ENCODE data around the gene SFXN1. TPM values are rescaled to one million over a fixed set of nuclear protein-coding genes. Genes with fewer than 3 reads are reported as not detected.

The SFXN1 gene
- polyA plus RNA-seq, 4 donors, result 14.9 to 42.1 (median 22.4) TPM

DNA sequence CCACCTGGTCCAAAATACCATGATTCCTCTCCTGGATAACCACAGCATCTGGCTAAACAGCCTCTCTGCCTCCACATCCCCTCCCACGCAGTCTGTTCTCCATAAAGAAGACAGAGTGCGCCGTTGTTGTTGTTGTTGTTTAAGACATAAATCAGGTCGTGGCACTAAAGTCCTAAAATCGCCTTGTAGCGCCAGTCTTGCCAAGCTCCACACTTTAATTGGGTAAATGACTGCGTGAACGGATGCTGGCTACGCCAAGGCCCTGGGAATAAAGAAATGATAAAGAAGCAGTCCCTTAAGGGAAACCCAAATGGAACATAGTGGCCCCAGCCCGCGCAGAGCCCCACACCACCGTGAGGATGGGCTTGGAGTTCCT lies 364 bp upstream of the SFXN1 start:
- H3K27ac ChIP-seq (ENCODE audit: low read depth in 1 of 3, low read length in 2 of 3), result no peak overlapping the region
- DNase-seq, result no peak
- peaks cover 0 to 3% (median 0%) of the 10 kb centered on the region in 3 donors for H3K36me3 ChIP-seq (ENCODE audit: control insufficient read depth in 3 of 3, insufficient read depth in 2 of 3, low read depth in 1 of 3, low read length in 3 of 3)
- FAIRE-seq, result no peak
- H3K27me3 ChIP-seq (ENCODE audit: control insufficient read depth in 3 of 3, insufficient read depth in 3 of 3, low read length in 3 of 3), result no peaks in the 10 kb centered on the region
- peak overlapping the region; percentile 31 to 95 (median 90) for H3K4me3 ChIP-seq (ENCODE audit: low read depth in 1 of 3, low read length in 3 of 3)
- 4 to 6% (median 6%) methylated on average over 12 of the region's 12 CpGs for WGBS, 3 donors
- peaks cover 5 to 10% (median 8%) of the 10 kb centered on the region in 3 donors for H3K4me1 ChIP-seq (ENCODE audit: control insufficient read depth in 3 of 3, insufficient read depth in 2 of 3, low read depth in 1 of 3, low read length in 2 of 3)
- H3K9me3 ChIP-seq (ENCODE audit: control insufficient read depth in 2 of 2, insufficient read depth in 1 of 2, low read depth in 1 of 2, low read length in 1 of 2), result no peaks in the 10 kb centered on the region

DNA sequence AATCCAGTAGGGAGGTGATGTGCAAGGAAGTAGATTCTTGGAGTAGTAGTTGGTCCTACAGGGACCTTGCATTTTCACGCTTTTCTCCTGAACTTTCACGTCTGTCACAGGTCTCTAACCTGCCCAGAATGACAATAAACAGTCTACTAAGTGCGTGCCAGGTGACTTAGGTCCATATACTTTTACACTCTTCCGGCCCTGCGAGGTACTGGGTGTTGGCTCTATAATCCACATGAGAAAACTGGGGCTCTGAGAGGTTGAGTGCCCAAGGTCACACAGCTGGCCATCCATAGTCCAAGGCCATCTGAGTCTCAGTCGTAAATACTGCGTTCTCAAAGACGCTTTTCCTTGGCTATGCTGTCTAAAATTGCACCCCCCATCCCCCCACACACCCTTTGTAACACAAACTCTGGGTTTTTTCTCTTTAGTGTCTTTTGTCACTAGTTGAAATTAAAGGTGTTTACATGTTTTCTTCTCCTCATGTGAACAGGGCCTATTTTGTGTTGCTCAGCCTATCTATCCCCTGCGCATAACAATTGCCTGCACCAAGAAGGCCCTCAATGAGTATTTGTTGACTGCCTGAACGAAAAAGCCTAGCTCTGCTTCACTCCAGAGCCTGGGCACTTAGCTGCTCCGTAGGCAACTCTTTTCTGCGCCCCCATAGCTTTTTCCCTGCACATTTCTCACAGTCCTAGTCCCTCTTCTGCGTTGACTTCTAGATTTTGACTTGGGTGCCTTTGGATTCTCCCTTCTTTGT lies 943 bp downstream of the SFXN1 start:
- Histone ChIP-seq H3K4me3 (ENCODE audit: low read depth in 1 of 3, low read length in 3 of 3) (peak overlapping the region; percentile 58 to 95 (median 90)), H3K4me1 (ENCODE audit: control insufficient read depth in 3 of 3, insufficient read depth in 2 of 3, low read depth in 1 of 3, low read length in 2 of 3) (peaks cover 5 to 10% (median 8%) of the 10 kb centered on the region in 3 donors), H3K27me3 (ENCODE audit: control insufficient read depth in 3 of 3, insufficient read depth in 3 of 3, low read length in 3 of 3) (no peaks in the 10 kb centered on the region), H3K27ac (ENCODE audit: low read depth in 1 of 3, low read length in 2 of 3) (peak overlapping the region; percentile 72 to 77 (median 74)), H3K36me3 (ENCODE audit: control insufficient read depth in 3 of 3, insufficient read depth in 2 of 3, low read depth in 1 of 3, low read length in 3 of 3) (peaks cover 0 to 13% (median 0%) of the 10 kb centered on the region in 3 donors), H3K9me3 (ENCODE audit: control insufficient read depth in 2 of 2, insufficient read depth in 1 of 2, low read depth in 1 of 2, low read length in 1 of 2) (peaks cover 0 to 4% of the 10 kb centered on the region in 2 donors)
- DNase-seq (peak; percentile 80 to 81), FAIRE-seq (no peak)
- WGBS, 3 donors, result 25 to 32% (median 31%) methylated on average over 13 of the region's 13 CpGs

DNA sequence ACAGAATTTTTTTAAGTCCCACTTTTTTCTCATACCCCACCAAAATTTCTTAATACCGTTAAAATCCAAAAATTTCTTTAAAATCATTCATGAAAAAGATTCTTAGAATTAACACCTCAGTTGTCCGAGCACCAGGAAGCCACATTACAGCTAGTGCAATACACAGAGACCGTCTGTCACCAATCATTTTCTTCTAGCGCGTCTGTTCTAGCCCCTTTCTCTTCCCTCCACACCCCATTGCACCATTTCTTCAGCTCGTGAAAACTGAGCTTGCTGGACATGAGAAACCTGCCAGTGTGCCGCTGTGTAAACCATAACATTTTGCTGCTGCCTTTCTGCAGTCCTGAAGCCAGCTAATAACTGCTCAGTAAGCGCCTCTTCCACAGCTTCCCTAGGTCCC lies 5.0 kb downstream of the SFXN1 start:
- peaks cover 0 to 4% of the 10 kb centered on the region in 2 donors for H3K9me3 ChIP-seq (ENCODE audit: control insufficient read depth in 2 of 2, insufficient read depth in 1 of 2, low read depth in 1 of 2, low read length in 1 of 2)
- FAIRE-seq, result no peak
- H3K4me3 ChIP-seq (ENCODE audit: low read depth in 1 of 3, low read length in 3 of 3), result no peak overlapping the region
- no peak for DNase-seq
- H3K27me3 ChIP-seq (ENCODE audit: control insufficient read depth in 3 of 3, insufficient read depth in 3 of 3, low read length in 3 of 3), result no peaks in the 10 kb centered on the region
- H3K4me1 ChIP-seq (ENCODE audit: control insufficient read depth in 3 of 3, insufficient read depth in 2 of 3, low read depth in 1 of 3, low read length in 2 of 3), result peaks cover 5 to 10% (median 10%) of the 10 kb centered on the region in 3 donors
- 89 to 94% (median 90%) methylated on average over 8 of the region's 8 CpGs for WGBS, 3 donors
- peaks cover 0 to 29% (median 0%) of the 10 kb centered on the region in 3 donors for H3K36me3 ChIP-seq (ENCODE audit: control insufficient read depth in 3 of 3, insufficient read depth in 2 of 3, low read depth in 1 of 3, low read length in 3 of 3)
- H3K27ac ChIP-seq (ENCODE audit: low read depth in 1 of 3, low read length in 2 of 3), result no peak overlapping the region

- no peaks in the 10 kb centered on the region for H3K27me3 ChIP-seq (ENCODE audit: control insufficient read depth in 3 of 3, insufficient read depth in 3 of 3, low read length in 3 of 3)
- H3K27ac ChIP-seq (ENCODE audit: low read depth in 1 of 3, low read length in 2 of 3), result no peak overlapping the region
- H3K9me3 ChIP-seq (ENCODE audit: control insufficient read depth in 2 of 2, insufficient read depth in 1 of 2, low read depth in 1 of 2, low read length in 1 of 2), result peaks cover 0 to 4% of the 10 kb centered on the region in 2 donors
- peaks cover 0 to 33% (median 0%) of the 10 kb centered on the region in 3 donors for H3K36me3 ChIP-seq (ENCODE audit: control insufficient read depth in 3 of 3, insufficient read depth in 2 of 3, low read depth in 1 of 3, low read length in 3 of 3)
- H3K4me1 ChIP-seq (ENCODE audit: control insufficient read depth in 3 of 3, insufficient read depth in 2 of 3, low read depth in 1 of 3, low read length in 2 of 3), result peaks cover 5 to 9% (median 8%) of the 10 kb centered on the region in 3 donors
- WGBS, 3 donors, result 98 to 99% (median 98%) methylated on average over 26 of the region's 26 CpGs
- DNase-seq, result no peak
- H3K4me3 ChIP-seq (ENCODE audit: low read depth in 1 of 3, low read length in 3 of 3), result no peak overlapping the region
- FAIRE-seq, result no peak
Measured at GRCh38 chr5:175484322-175484721, 6.0 kb downstream of the SFXN1 start.

- Histone ChIP-seq H3K4me3 (ENCODE audit: low read depth in 1 of 3, low read length in 3 of 3) (no peak overlapping the region), H3K36me3 (ENCODE audit: control insufficient read depth in 3 of 3, insufficient read depth in 2 of 3, low read depth in 1 of 3, low read length in 3 of 3) (peaks cover 0 to 33% (median 3%) of the 10 kb centered on the region in 3 donors), H3K4me1 (ENCODE audit: control insufficient read depth in 3 of 3, insufficient read depth in 2 of 3, low read depth in 1 of 3, low read length in 2 of 3) (peaks cover 3 to 4% (median 3%) of the 10 kb centered on the region in 3 donors), H3K27me3 (ENCODE audit: control insufficient read depth in 3 of 3, insufficient read depth in 3 of 3, low read length in 3 of 3) (no peaks in the 10 kb centered on the region), H3K27ac (ENCODE audit: low read depth in 1 of 3, low read length in 2 of 3) (no peak overlapping the region), H3K9me3 (ENCODE audit: control insufficient read depth in 2 of 2, insufficient read depth in 1 of 2, low read depth in 1 of 2, low read length in 1 of 2) (peaks cover 0 to 4% of the 10 kb centered on the region in 2 donors)
- no peak for FAIRE-seq
- WGBS, 3 donors, result 69 to 86% (median 74%) methylated on average over 4 of the region's 4 CpGs
- no peak for DNase-seq
Measured at GRCh38 chr5:175484829-175485228, 6.5 kb downstream of the SFXN1 start.

- DNase-seq, result no peak
Measured at GRCh38 chr5:175485631-175486030, 7.3 kb downstream of the SFXN1 start.

DNA sequence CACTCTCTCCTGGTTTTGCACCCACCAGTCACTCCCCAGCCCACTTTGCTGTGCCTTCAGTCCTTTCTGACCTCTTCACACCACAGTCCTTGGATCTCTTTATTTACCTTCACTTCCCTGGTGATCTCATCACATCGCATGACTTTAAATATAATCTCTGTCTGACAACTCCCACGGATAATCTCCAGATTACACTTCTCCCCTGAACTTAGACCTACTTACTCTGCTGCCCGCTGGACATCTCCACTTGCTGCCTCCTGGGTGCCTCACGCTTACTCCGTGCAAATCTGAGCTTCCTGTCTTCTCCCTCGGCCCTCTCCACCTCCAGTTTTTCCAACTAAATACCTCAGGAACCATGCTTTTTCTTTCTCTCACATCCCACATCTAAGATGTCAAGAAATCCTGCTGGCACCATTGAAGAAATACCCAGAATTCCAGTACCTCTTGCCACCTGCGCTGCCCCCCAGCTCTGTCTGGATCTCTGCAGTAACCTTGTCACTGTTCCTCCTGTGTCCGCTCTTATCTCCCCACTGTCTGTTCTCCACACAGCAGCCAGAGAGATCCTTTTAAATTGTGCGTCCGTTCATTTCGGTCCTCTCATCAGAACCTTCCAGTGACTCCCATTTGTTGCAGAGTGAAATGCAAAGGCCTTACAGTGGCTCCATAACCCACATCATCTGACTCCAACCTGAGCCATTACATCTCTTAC lies 9.3 kb downstream of the SFXN1 start:
- no peak for FAIRE-seq

More at GRCh38 chr5:175485631-175486030, 7.3 kb downstream of the SFXN1 start:
- Histone ChIP-seq H3K9me3 (ENCODE audit: control insufficient read depth in 2 of 2, insufficient read depth in 1 of 2, low read depth in 1 of 2, low read length in 1 of 2) (peaks cover 0 to 4% of the 10 kb centered on the region in 2 donors), H3K27ac (ENCODE audit: low read depth in 1 of 3, low read length in 2 of 3) (no peak overlapping the region), H3K4me1 (ENCODE audit: control insufficient read depth in 3 of 3, insufficient read depth in 2 of 3, low read depth in 1 of 3, low read length in 2 of 3) (peaks cover 2 to 3% (median 2%) of the 10 kb centered on the region in 3 donors), H3K27me3 (ENCODE audit: control insufficient read depth in 3 of 3, insufficient read depth in 3 of 3, low read length in 3 of 3) (no peaks in the 10 kb centered on the region), H3K4me3 (ENCODE audit: low read depth in 1 of 3, low read length in 3 of 3) (no peak overlapping the region), H3K36me3 (ENCODE audit: control insufficient read depth in 3 of 3, insufficient read depth in 2 of 3, low read depth in 1 of 3, low read length in 3 of 3) (peaks cover 0 to 33% (median 3%) of the 10 kb centered on the region in 3 donors)
- 92 to 96% (median 94%) methylated on average over 6 of the region's 6 CpGs for WGBS, 3 donors
- FAIRE-seq, result no peak

GRCh38 chr5:175489693-175490443 lies 11.5 kb downstream of the SFXN1 start:
- H3K4me3 ChIP-seq (ENCODE audit: low read depth in 1 of 3, low read length in 3 of 3), result no peak overlapping the region
- no peak overlapping the region for H3K27ac ChIP-seq (ENCODE audit: low read depth in 1 of 3, low read length in 2 of 3)
- 83 to 88% (median 83%) methylated on average over 6 of the region's 6 CpGs for WGBS, 3 donors
- no peaks in the 10 kb centered on the region for H3K9me3 ChIP-seq (ENCODE audit: control insufficient read depth in 2 of 2, insufficient read depth in 1 of 2, low read depth in 1 of 2, low read length in 1 of 2)
- DNase-seq, result no peak
- FAIRE-seq, result no peak
- peaks cover 4 to 35% (median 11%) of the 10 kb centered on the region in 3 donors for H3K36me3 ChIP-seq (ENCODE audit: control insufficient read depth in 3 of 3, insufficient read depth in 2 of 3, low read depth in 1 of 3, low read length in 3 of 3)
- no peaks in the 10 kb centered on the region for H3K4me1 ChIP-seq (ENCODE audit: control insufficient read depth in 3 of 3, insufficient read depth in 2 of 3, low read depth in 1 of 3, low read length in 2 of 3)
- H3K27me3 ChIP-seq (ENCODE audit: control insufficient read depth in 3 of 3, insufficient read depth in 3 of 3, low read length in 3 of 3), result no peaks in the 10 kb centered on the region

More for the DNA sequence above, 9.3 kb downstream of the SFXN1 start:
- peak in 1 of 2 donors; percentile 7 for DNase-seq
- Histone ChIP-seq H3K4me1 (ENCODE audit: control insufficient read depth in 3 of 3, insufficient read depth in 2 of 3, low read depth in 1 of 3, low read length in 2 of 3) (peaks cover 0 to 2% (median 0%) of the 10 kb centered on the region in 3 donors), H3K36me3 (ENCODE audit: control insufficient read depth in 3 of 3, insufficient read depth in 2 of 3, low read depth in 1 of 3, low read length in 3 of 3) (peaks cover 3 to 38% (median 3%) of the 10 kb centered on the region in 3 donors), H3K27me3 (ENCODE audit: control insufficient read depth in 3 of 3, insufficient read depth in 3 of 3, low read length in 3 of 3) (no peaks in the 10 kb centered on the region), H3K9me3 (ENCODE audit: control insufficient read depth in 2 of 2, insufficient read depth in 1 of 2, low read depth in 1 of 2, low read length in 1 of 2) (peaks cover 0 to 4% of the 10 kb centered on the region in 2 donors), H3K27ac (ENCODE audit: low read depth in 1 of 3, low read length in 2 of 3) (no peak overlapping the region), H3K4me3 (ENCODE audit: low read depth in 1 of 3, low read length in 3 of 3) (no peak overlapping the region)
- WGBS, 3 donors, result 82 to 91% (median 88%) methylated on average over 11 of the region's 11 CpGs

Data from small intestine (tissue), 7 donors.